ENCODE results near the gene C1GALT1C1. TPM values are rescaled to one million over a fixed set of nuclear protein-coding genes. Genes with fewer than 3 reads are reported as not detected.

C1GALT1C1 gene
- total RNA-seq, result 10 to 100 TPM; 13.8 to 30.6 (median 18.9) TPM

DNA sequence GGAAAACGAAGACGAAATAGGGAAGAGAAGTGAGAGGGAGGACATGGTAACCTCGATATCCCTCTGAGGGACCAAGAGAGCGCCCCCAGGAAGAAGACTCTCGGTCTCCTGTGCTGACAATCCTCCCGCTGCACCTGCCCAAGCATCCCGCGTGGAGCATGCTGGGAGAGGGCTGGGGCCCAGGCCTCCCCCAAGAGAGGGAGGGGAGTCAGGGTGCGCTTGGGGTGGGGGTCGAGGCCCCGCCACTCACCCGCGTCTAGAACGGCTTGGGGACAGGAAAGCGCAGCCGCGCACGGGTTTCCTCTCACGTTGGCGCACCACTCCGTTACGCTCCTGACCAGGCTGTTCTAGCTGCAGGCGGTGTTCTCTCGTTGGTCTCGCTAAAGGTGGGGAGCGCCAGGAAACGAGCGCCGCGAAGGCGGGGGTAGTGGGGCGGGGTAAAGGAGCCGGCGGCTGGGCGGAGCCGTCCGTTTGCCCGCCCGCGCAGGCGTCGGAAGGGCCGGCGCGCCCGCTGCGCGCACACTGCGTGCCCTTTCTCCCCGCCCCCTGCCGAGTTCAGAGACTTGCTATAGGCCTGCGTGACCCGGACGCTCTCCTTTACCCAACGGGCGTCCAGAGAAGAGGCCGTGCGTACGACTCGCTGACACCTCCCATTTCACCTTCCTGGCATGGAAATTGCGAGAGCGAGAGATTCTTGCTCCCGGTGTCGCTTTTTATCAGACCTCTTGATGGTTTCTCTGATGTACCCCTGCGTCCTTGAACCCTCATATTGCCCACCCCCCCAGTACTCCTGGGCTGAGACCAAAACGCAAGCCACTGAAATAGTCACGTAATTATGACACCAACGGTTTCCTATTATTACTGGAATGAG lies at the start of gene C1GALT1C1:
TSS of gene C1GALT1C1 (minus strand) at position 388 of the 871 bp plus-strand sequence. CDS start 2,888 bp downstream, outside the sequence.
- Histone ChIP-seq H3K4me1 (peaks cover 0 to 20% (median 0%) of the 10 kb centered on the region in 3 donors), H3K9me3 (no peaks in the 10 kb centered on the region), H3K27ac (peak within 1 kb of the TSS; percentile 88 to 96 (median 92)), H3K36me3 (no peaks in the 10 kb centered on the region), H3K4me3 (peak within 1 kb of the TSS; percentile 53 to 80 (median 65)), H3K27me3 (no peaks in the 10 kb centered on the region)
- peak in 2 of 4 donors; percentile 43 to 57 for TF ChIP-seq POLR2A (IDR thresholded peaks at IDR 0.05)
- TF ChIP-seq, protein P1, sequence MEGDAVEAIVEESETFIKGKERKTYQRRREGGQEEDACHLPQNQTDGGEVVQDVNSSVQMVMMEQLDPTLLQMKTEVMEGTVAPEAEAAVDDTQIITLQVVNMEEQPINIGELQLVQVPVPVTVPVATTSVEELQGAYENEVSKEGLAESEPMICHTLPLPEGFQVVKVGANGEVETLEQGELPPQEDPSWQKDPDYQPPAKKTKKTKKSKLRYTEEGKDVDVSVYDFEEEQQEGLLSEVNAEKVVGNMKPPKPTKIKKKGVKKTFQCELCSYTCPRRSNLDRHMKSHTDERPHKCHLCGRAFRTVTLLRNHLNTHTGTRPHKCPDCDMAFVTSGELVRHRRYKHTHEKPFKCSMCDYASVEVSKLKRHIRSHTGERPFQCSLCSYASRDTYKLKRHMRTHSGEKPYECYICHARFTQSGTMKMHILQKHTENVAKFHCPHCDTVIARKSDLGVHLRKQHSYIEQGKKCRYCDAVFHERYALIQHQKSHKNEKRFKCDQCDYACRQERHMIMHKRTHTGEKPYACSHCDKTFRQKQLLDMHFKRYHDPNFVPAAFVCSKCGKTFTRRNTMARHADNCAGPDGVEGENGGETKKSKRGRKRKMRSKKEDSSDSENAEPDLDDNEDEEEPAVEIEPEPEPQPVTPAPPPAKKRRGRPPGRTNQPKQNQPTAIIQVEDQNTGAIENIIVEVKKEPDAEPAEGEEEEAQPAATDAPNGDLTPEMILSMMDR (IDR thresholded peaks at IDR 0.05), result no peak
- DNase-seq, result peak; percentile 78
- intact Hi-C loops (cut with DNase I), result no loop called here
- WGBS, 2 donors, result 1 to 33% methylated on average over 17 to 28 of the region's 68 CpGs

DNA sequence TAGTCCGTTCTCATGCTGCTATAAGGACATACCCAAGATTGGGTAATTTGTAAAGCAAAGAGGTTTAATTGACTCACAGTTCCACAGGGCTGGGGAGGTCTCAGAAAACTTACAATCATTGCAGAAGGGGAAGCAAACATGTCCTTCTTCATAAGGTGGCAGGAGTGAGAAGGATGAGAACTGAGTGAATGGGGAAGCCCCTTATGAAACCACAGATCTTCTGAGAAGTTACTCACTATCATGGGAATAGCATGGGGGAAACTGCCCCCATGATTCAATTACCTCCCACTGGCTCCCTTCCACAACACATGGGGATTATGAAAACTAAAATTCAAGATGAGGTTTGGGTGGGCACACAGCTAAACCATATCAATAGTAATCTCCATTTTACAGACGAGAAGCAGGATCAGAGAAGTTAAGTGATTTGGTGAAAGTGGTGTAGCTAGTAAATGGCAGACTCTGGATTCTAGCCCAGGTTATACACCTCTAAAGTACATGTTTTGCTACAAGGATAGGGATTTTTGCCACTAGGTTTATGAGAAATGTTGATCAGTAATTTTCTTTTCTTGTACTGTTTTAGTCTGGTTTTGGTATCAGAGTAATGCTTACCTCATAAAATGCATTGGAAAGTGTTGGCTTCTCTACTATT lies 47.3 kb upstream of the C1GALT1C1 start:
- WGBS, 2 donors, result 46 to 100% methylated on average over 2 of the region's 2 CpGs
- H3K9me3 ChIP-seq, result no peaks in the 10 kb centered on the region

DNA sequence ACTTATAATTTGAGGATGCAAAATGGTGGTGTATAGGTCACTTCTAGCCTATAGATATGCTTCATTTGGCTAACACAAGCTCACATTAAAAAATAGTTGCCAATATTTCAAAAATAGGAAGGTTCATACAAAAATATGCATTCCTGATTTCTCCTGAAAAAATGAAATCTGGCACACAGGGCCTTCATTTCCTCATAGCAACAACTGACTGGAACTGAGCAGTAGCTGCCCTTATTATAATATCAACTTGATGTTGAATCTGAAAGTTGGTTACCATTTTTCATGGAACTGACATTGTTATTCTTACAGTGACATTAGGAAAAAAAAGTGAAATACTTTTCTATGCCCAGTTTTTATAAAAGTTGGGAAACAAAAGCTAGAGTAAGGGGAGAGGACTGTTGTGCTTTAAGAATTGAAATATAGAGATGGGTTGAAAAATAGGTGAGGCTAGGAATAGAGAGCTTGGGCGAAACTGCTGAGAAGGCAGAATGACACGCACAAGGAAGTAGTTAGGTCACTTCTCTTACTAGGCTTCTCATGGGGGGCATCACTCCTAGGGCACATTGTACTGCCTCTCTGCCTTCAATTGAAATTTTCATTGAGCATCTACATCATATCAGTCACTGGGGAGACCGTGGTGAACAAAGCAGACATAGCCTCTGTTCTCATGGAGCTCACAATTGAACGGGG lies 43.1 kb upstream of the C1GALT1C1 start:
- Histone ChIP-seq H3K9me3 (no peaks in the 10 kb centered on the region), H3K36me3 (no peaks in the 10 kb centered on the region), H3K27ac (peak overlapping the region in 3 of 4 donors; percentile 9 to 81 (median 68)), H3K4me3 (no peak overlapping the region), H3K4me1 (peaks cover 0 to 21% (median 0%) of the 10 kb centered on the region in 3 donors), H3K27me3 (no peaks in the 10 kb centered on the region)
- DNase-seq, result no peak
- intact Hi-C loops (cut with DNase I), result no loop called here
- WGBS, 2 donors, result 66 to 80% methylated on average over 3 to 4 of the region's 4 CpGs
- TF ChIP-seq, protein P1 (IDR thresholded peaks at IDR 0.05), result no peak
- no peak for TF ChIP-seq POLR2A (IDR thresholded peaks at IDR 0.05)

More for the DNA sequence above, 47.3 kb upstream of the C1GALT1C1 start:
- Histone ChIP-seq H3K4me1 (peaks cover 0 to 14% (median 0%) of the 10 kb centered on the region in 3 donors), H3K36me3 (no peaks in the 10 kb centered on the region), H3K4me3 (no peak overlapping the region), H3K27me3 (no peaks in the 10 kb centered on the region), H3K27ac (no peak overlapping the region)
- TF ChIP-seq, protein P1 (IDR thresholded peaks at IDR 0.05), result no peak
- TF ChIP-seq POLR2A (IDR thresholded peaks at IDR 0.05), result no peak
- no peak for DNase-seq
- intact Hi-C loops (cut with DNase I), result no loop called here

DNA sequence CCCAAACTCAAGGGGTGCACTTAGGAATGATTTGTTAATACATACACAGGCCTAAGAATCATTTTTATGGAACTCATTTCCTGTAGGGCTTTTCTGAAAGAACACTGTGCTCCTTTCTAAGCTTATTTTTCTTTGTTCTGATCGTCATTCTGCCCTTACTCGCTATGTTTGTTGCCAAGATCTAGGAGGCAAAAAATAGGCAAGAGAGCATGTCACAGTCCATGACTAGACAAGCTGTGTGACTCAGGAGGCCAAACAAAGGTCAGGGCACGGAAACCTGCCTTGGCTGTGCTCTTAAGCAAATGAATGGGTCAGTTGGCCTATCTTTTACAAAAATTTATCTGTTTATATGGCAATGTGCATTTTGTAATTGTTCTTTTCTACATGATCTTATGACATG lies 42.5 kb upstream of the C1GALT1C1 start:
- Histone ChIP-seq H3K4me1 (peaks cover 0 to 21% (median 0%) of the 10 kb centered on the region in 3 donors), H3K27ac (peak overlapping the region; percentile 39 to 81 (median 58)), H3K9me3 (no peaks in the 10 kb centered on the region), H3K36me3 (no peaks in the 10 kb centered on the region), H3K27me3 (no peaks in the 10 kb centered on the region), H3K4me3 (no peak overlapping the region)
- intact Hi-C loops (cut with DNase I), result no loop called here
- 36 to 39% methylated on average over 3 of the region's 3 CpGs for WGBS, 2 donors
- no peak for DNase-seq
- no peak for TF ChIP-seq POLR2A (IDR thresholded peaks at IDR 0.05)
- TF ChIP-seq, protein P1 (IDR thresholded peaks at IDR 0.05), result no peak
